Duodenal mucosa (tissue), 2 donors: ENCODE data around the gene MEG3.

Experiments
- H3K27ac ChIP-seq: one replicate; pipeline ENCODE4 v1.7.0; 2013; ENCODE audit warnings: low read depth, low read length
- H3K27me3 ChIP-seq, 2 donors: one replicate each; pipeline ENCODE4 v1.7.0; 2013; ENCODE audit warnings: low read length in 2 of 2, control low read depth in 1 of 2; ENCODE audit not compliant: insufficient read depth in 2 of 2, control insufficient read depth in 1 of 2
- H3K36me3 ChIP-seq, 2 donors: one replicate each; pipeline ENCODE4 v1.7.0; 2013; ENCODE audit warnings: low read length in 2 of 2, control low read depth in 1 of 2; ENCODE audit not compliant: insufficient read depth in 2 of 2, control insufficient read depth in 1 of 2
- H3K4me1 ChIP-seq, 2 donors: one replicate each; pipeline ENCODE4 v1.7.0; 2013; ENCODE audit warnings: low read length in 2 of 2, control low read depth in 1 of 2; ENCODE audit not compliant: insufficient read depth in 2 of 2, control insufficient read depth in 1 of 2
- H3K4me3 ChIP-seq, 2 donors: one replicate each; pipeline ENCODE4 v1.7.0; 2013; ENCODE audit warnings: low read length in 2 of 2, low read depth in 1 of 2
- H3K9ac ChIP-seq, 2 donors: one replicate each; pipeline ENCODE4 v1.7.0; 2013; ENCODE audit warnings: low read length in 2 of 2, low read depth in 1 of 2
- H3K9me3 ChIP-seq, 2 donors: one replicate each; pipeline ENCODE4 v1.7.0; 2013; ENCODE audit warnings: low read length in 2 of 2, control low read depth in 1 of 2; ENCODE audit not compliant: control insufficient read depth in 1 of 2

The MEG3 gene

DNA sequence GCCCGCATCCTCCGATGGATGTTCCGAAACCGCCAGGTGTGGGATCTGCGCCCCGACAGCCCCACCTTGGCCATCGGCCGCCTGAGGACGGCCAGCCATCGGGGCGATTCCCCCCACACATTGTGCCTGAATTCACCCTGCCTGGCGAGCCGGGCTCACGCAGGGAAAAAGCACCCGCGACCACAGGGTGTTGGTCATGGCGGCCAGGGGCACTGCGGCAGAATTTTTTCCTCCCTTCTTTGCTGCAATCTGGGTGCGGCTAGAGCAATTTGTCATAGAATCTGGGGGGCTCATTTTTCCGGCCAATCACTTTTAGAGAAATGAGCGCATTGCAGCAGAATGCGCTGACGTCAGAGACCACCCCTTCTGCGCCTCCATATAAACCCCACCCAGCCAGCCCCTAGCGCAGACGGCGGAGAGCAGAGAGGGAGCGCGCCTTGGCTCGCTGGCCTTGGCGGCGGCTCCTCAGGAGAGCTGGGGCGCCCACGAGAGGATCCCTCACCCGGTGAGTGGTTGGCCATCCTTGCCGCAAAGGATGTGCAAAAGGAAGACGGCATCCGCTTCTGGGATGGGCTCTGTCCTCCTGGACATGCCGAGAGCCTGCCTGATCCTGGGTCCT is at the start of gene MEG3:
Gene MEG3, plus strand, starts transcription at position 406 of the 619 bp plus-strand sequence.
- H3K4me1 ChIP-seq = no peaks in the 10 kb centered on the region
- H3K27ac ChIP-seq = no peak within 1 kb of the TSS
- no peak within 1 kb of the TSS for H3K9ac ChIP-seq
- H3K4me3 ChIP-seq = no peak within 1 kb of the TSS
- no peaks in the 10 kb centered on the region for H3K36me3 ChIP-seq
- H3K27me3 ChIP-seq = peaks cover 0 to 14% of the 10 kb centered on the region in 2 donors
- no peaks in the 10 kb centered on the region for H3K9me3 ChIP-seq

DNA sequence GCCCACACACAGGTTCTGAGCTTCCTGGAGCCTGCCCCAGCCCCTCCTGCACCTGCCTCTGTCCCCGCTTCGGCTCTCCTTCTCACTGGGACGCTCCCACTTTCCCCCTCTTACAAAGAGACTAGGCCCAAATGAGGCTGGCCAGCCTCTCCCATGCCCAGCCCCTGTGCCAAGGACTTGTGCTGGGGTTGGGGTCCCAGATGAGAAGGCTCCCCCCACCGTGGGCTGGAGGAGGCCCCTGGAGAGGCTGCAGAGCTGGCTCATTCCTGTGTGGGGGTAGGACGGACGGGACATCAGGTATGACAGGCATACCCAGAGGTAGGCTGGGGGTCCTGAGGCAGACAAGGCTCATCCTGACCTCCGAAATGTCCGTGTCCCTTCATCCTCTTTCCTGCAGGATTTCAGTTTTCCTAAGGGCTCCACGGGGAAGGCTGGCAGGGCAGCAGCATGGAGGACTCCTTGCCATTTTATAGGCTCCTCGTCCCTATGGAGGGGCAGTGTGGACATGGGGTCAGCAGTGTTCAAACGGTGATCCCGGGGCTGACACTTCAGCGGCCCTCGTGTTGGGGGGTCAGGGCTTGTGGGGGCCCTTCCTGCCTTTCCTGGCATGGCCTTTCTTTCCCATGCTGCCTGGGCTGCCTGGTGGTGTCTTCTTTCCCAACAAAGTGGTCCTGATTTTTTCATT is 49.1 kb upstream of the MEG3 start:
- Histone ChIP-seq H3K4me3 (no peak overlapping the region), H3K27me3 (no peaks in the 10 kb centered on the region), H3K27ac (no peak overlapping the region), H3K36me3 (no peaks in the 10 kb centered on the region), H3K9ac (no peak overlapping the region), H3K9me3 (no peaks in the 10 kb centered on the region), H3K4me1 (no peaks in the 10 kb centered on the region)

DNA sequence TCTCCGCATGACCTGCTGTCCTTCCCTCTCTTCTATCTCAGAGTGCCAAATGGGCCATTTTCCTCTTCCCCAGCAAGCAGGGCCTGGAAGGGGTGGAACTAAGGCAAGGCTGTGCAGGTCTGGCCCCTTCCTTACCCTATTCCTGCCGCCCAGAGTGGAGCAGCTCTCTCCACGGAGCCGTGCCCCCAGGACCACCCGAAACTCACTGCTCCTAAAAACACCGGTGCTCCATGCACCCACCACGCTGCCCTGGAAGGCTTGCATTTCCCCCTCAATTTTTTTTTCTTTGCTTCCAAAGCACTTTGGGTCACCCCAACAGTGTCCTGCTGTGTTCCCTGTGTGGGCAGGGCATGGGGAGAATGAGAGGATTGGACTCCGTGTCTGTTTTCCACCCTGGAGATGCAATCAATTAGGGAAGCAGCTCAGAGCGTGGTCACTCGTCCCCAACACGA is 48.5 kb upstream of the MEG3 start:
- Histone ChIP-seq H3K4me3 (no peak overlapping the region), H3K9me3 (no peaks in the 10 kb centered on the region), H3K27ac (no peak overlapping the region), H3K36me3 (no peaks in the 10 kb centered on the region), H3K4me1 (no peaks in the 10 kb centered on the region), H3K27me3 (no peaks in the 10 kb centered on the region), H3K9ac (no peak overlapping the region)

DNA sequence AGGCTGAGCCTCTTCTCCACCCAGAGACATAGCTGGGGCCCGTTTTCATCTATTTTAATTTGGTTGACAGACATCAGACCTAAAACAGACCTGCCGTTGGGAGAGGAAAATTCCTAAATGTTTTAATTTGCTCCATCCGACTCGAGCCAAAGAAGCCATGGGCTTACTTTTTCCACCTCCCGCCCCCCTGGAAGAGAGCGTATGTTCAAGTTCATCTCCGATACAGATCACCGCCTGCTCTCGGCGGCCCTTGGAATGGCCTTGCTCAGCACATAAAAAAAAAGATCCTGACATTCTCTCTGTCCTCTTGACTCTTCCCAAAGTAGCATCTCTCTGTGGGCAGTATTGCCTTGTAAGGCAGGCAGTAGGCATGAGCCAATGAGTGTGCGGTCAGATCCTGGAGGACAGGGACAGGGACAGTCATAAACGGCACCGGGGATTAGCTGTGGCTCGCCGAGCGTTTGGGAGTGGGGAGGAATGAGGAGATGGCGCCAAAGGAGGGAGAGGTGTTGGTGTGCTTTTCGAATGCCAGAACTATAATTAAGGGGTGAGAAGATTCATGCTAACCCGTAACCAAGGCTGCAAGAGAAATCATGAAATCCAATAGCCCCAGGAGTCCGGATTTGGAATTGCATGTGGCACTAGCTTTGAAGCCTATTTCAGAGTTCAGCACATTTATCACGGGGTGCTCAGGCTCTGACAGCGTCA is 47.9 kb upstream of the MEG3 start:
- Histone ChIP-seq H3K9me3 (no peaks in the 10 kb centered on the region), H3K9ac (no peak overlapping the region), H3K4me3 (no peak overlapping the region), H3K27me3 (no peaks in the 10 kb centered on the region), H3K27ac (no peak overlapping the region), H3K36me3 (no peaks in the 10 kb centered on the region), H3K4me1 (no peaks in the 10 kb centered on the region)

DNA sequence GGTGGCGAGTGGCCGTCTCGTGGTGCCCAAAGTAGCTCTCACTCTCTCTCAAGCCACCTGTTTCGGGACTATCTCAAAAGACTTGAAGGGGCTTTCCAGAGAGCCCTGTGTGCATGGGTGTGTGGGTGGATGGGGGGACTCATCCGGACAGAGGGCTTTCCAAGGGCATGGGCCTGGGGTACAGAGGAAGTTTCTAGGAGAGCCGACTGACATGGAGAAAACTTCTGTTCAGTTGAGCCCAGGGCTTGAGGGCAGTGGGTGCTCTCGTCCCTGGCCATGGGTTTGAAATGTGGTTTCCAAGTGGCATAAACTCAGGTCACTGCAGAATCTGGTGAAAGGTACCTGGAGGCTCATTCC is 47.4 kb upstream of the MEG3 start:
- H3K4me3 ChIP-seq = no peak overlapping the region
- no peaks in the 10 kb centered on the region for H3K36me3 ChIP-seq
- H3K27ac ChIP-seq = no peak overlapping the region
- no peaks in the 10 kb centered on the region for H3K27me3 ChIP-seq
- H3K9me3 ChIP-seq = no peaks in the 10 kb centered on the region
- no peaks in the 10 kb centered on the region for H3K4me1 ChIP-seq
- H3K9ac ChIP-seq = no peak overlapping the region

DNA sequence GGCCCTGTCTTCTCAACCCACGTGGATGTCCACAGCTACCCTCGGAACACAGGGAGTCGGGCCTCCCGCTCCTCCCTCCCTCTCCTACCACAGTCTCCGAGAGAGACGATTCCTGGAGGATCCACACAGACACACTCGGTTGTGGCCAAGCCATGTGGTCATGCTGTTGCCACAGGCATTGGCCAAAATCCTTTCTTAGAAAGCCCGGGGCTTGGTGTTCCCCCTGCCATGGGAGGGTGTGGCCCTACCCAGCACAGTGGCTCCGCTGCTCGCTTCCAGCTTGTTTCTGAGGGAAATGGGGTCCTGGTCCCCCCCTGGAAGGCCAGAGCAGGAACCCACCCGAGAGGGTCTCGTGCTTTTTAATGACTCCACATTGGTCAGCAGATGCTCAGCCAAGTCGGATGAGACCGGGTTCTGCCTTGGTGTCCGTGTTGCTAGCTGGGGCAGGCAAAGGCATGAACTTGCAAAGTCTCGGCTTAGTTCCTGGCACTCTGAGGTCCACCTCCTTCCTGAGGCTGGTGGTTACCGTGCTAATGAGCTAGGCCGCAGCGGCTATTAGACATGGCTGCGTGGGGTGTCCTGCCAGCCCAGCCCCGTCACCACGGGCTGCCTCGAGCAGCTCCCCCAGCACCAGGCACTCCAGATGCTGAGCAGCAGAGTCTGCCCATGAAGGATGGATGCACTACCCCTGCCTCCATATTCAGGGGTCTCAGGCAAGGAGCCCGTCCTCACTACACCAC is 46.8 kb upstream of the MEG3 start:
- no peaks in the 10 kb centered on the region for H3K9me3 ChIP-seq
- no peaks in the 10 kb centered on the region for H3K4me1 ChIP-seq

DNA sequence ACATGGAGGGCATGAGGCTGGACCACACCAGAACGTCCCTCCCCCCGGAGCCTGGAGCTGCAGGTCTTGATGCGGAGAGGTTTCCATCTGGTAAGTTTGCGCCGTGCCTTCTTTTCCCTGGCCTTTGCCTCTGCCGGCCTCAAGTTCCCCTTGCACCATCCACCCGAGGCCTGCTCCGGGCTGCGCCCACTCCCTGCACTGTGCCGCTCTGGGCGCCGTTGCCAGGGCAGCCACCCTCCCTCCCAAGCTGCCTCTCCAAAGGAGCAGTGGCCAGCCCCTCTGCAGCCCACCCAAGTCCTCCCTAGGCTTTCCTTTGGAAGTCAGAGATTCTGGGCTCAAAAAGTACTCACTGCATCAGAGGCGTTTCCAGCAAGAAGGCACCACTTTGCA is 46.2 kb upstream of the MEG3 start:
- Histone ChIP-seq H3K4me1 (no peaks in the 10 kb centered on the region), H3K27ac (no peak overlapping the region), H3K4me3 (no peak overlapping the region), H3K27me3 (no peaks in the 10 kb centered on the region), H3K9ac (no peak overlapping the region), H3K9me3 (no peaks in the 10 kb centered on the region), H3K36me3 (no peaks in the 10 kb centered on the region)

More for the DNA sequence above, 46.8 kb upstream of the MEG3 start:
- H3K9ac ChIP-seq = no peak overlapping the region
- H3K27me3 ChIP-seq = no peaks in the 10 kb centered on the region
- no peak overlapping the region for H3K4me3 ChIP-seq
- no peaks in the 10 kb centered on the region for H3K36me3 ChIP-seq
- no peak overlapping the region for H3K27ac ChIP-seq

DNA sequence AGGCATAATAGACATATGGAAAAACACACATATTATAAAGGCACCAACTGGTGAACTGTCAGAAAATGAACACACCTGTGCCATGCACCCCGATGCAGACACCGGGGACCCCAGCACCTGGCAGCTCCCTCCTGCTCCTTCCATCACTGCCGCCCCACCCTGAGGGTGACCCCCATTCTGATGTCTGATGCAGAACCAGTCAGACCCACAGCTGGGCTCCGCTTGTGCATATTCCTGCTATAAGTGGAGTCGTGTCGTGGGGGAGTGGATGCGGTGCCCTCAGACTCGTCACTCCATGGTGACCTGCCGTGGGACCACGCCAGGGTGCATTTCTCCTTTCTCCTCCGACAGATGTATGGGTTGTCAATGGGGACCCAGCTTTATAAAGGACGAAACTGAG is 45.7 kb upstream of the MEG3 start:
- no peaks in the 10 kb centered on the region for H3K27me3 ChIP-seq
- H3K36me3 ChIP-seq = no peaks in the 10 kb centered on the region
- H3K27ac ChIP-seq = no peak overlapping the region
- H3K4me3 ChIP-seq = no peak overlapping the region
- no peaks in the 10 kb centered on the region for H3K4me1 ChIP-seq
- no peaks in the 10 kb centered on the region for H3K9me3 ChIP-seq
- no peak overlapping the region for H3K9ac ChIP-seq

DNA sequence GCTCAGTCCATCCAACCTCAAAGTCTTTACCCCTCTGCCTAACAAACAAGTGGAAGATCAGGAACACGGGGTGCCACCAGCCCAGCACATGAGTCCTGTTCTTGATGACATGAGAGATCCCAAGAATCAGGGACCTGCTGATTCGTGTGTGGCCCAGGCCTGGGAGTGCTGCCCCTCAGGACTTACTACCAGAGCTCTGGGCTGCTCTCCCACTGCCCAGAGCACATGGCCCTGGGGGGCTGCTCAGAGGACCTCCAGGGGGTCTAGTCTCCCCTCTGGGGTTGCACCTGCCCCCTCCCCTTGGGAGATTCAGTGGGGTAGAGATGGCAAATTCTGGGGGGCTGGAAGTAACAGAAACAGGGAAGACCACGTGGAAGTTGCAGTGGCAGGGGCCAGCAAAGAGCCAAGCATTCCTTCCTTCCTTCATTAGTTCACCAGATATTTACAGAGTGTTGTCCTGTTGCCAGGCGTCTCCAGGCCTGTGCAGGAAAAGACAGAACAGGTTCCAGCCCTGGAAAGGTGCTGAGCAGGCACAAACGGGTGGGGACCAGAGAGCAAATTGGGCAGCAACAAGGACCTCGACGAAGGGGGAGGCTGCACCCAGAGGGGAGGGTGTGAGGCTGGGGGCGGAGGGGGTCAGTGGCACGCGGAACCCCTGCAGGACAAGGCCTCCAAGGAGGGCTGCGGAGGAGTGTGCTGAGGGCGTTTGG is 45.1 kb upstream of the MEG3 start:
- Histone ChIP-seq H3K9me3 (no peaks in the 10 kb centered on the region), H3K27me3 (no peaks in the 10 kb centered on the region), H3K36me3 (no peaks in the 10 kb centered on the region), H3K4me3 (no peak overlapping the region), H3K4me1 (no peaks in the 10 kb centered on the region), H3K27ac (no peak overlapping the region), H3K9ac (no peak overlapping the region)
